GM18508 (cell line): ENCODE measurements around the gene B4GALT2.

Source experiments
- ATAC-seq: cut with Tn5 transposase; IDR thresholded peaks from one replicate; pipeline ENCODE4 v1.9.1; 2021; ENCODE audit warnings: moderate number of reproducible peaks; ENCODE audit not compliant: insufficient read depth, unreplicated experiment

B4GALT2 gene, protein sequence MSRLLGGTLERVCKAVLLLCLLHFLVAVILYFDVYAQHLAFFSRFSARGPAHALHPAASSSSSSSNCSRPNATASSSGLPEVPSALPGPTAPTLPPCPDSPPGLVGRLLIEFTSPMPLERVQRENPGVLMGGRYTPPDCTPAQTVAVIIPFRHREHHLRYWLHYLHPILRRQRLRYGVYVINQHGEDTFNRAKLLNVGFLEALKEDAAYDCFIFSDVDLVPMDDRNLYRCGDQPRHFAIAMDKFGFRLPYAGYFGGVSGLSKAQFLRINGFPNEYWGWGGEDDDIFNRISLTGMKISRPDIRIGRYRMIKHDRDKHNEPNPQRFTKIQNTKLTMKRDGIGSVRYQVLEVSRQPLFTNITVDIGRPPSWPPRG

DNA sequence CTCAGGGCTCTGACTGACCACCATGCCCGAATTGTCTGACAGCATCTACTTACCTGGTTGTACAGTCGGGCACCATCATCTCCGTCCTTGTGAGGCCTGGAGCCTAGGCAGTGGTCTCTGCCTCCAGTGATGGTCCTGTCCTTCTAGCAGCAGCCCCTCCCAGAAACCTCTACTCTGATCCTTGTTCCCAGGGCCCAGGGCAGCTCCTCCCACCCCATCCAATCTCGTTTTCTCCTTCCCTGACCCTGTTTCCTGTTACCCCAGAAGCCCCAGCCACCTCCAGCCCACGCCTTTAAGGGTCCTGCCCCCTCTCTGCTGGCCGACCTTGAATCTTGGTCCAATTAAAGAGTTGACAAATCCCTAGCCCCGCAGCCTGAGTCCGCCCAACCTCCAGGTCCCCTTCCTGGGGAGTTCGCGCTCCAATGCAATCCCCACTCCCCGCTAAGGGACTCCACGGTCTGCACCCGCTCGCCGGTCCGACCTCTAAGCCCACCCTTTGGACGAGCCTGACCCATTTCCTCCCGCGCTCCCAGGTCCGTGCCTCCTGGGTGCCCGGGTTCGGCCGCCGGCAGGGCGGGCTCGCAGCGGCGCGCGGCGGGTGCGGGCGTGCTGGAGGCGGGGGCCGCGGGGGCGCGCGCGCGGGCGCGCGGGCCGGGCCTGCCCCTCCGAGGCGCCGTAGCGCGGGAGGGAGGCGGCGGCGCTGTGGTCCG, at the start of gene B4GALT2:
Gene B4GALT2, plus strand, starts transcription at position 660 of the 710 bp plus-strand sequence. CDS start 1,951 bp downstream, outside the sequence.
- ATAC-seq, result no peak

- no peak for ATAC-seq
Observed at GRCh38 chr1:43930168-43930948, 48.7 kb upstream of the B4GALT2 start.

GRCh38 chr1:43930949-43931275, 48.1 kb upstream of the B4GALT2 start:
- no peak for ATAC-seq

- no peak for ATAC-seq
Observed at GRCh38 chr1:43931711-43932660, 47.0 kb upstream of the B4GALT2 start.

DNA sequence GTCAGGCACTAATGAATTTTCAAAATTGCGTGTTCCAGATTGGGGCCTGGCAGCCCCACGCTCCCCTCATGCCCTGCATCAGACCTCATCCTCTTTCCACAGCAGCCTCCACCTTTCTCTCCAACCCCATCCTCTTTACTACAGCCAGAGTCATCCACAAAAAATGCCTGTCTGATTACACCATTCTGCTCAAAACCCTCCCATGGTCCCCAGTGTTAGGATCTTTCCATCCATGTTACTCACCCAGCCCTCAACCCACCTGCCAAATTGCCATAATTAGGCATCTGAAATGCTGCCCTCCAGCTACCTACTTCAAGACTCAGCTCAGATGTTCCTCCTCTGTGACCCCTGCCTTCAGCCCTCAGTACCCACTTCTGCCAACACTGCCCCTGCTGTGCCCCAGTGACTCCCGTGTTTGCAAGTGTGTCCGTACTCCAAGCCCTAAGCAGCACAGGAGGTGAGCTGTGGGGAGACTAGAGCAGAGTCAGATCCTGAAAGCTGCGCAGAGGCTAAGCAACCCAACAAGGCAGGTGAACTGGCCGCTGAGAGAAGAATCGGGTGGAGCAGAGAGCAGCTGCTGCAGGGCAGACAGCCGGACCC, 46.1 kb upstream of the B4GALT2 start:
- no peak for ATAC-seq

- no peak for ATAC-seq
Observed at GRCh38 chr1:43933386-43934100, 45.5 kb upstream of the B4GALT2 start, which contains the start of gene ARTN. Gene ARTN, plus strand, starts transcription at chr1:43933801. Its CDS starts 1,856 bp downstream, at chr1:43935657.

GRCh38 chr1:43934101-43934985, 44.7 kb upstream of the B4GALT2 start:
- ATAC-seq, result no peak

- no peak for ATAC-seq
Observed at GRCh38 chr1:43934986-43935324, 44.1 kb upstream of the B4GALT2 start.

DNA sequence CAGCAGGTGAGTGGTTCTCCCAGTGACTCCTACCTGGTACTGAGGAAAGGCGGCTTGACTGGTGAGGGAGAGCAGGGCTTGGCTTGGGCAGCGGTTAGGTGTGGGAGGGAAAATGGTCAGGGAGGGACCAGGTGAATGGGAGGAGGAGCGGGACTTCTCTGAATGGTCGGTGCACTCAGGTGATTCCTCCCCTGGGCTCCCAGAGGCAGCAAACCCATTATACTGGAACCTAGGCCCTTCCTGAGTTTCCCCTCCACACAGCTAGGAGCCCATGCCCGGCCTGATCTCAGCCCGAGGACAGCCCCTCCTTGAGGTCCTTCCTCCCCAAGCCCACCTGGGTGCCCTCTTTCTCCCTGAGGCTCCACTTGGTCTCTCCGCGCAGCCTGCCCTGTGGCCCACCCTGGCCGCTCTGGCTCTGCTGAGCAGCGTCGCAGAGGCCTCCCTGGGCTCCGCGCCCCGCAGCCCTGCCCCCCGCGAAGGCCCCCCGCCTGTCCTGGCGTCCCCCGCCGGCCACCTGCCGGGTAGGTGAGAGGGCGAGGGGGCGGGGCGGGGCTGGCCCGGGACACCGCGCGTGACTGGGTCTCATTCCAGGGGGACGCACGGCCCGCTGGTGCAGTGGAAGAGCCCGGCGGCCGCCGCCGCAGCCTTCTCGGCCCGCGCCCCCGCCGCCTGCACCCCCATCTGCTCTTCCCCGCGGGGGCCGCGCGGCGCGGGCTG, 43.1 kb upstream of the B4GALT2 start:
- ATAC-seq, result no peak

DNA sequence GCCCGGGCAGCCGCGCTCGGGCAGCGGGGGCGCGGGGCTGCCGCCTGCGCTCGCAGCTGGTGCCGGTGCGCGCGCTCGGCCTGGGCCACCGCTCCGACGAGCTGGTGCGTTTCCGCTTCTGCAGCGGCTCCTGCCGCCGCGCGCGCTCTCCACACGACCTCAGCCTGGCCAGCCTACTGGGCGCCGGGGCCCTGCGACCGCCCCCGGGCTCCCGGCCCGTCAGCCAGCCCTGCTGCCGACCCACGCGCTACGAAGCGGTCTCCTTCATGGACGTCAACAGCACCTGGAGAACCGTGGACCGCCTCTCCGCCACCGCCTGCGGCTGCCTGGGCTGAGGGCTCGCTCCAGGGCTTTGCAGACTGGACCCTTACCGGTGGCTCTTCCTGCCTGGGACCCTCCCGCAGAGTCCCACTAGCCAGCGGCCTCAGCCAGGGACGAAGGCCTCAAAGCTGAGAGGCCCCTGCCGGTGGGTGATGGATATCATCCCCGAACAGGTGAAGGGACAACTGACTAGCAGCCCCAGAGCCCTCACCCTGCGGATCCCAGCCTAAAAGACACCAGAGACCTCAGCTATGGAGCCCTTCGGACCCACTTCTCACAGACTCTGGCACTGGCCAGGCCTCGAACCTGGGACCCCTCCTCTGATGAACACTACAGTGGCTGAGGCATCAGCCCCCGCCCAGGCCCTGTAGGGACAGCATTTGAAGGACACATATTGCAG, 42.4 kb upstream of the B4GALT2 start:
- ATAC-seq, result no peak

DNA sequence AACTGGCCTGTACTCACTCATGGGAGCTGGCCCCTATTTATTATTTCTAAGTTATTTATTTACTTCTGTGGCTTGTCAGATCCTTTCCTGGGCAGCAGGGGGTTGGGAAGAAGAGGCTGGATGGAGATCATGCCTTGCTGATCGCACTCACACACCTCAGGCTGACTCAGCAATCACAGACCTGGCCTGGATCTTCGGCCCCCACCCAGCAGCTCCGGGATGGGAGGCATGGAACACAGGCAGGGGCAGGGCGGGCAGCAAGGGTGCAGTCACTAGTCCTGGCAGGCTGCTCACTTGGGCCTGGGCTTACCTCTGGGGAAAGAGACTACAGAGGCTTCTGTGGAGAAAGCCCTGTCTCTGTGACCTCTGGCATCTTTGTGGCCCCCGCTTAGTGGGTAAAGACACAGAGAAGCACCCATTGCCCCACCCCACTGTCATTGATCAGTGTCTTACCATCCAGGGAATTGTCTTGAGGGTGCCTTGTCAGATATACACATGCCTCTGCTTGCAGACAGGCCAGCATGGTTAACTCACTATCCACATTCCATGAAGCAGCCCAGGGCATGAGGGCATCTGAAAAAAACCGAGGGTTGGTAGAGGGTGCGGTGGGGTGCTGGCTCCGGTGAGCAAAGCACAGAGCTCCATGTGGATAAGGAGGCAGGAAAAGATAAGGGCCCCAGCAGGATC, 41.7 kb upstream of the B4GALT2 start:
- ATAC-seq, result no peak

- no peak for ATAC-seq
Observed at GRCh38 chr1:43938383-43938782, 40.6 kb upstream of the B4GALT2 start.

GRCh38 chr1:43938892-43939587, 40.0 kb upstream of the B4GALT2 start:
- ATAC-seq, result no peak

DNA sequence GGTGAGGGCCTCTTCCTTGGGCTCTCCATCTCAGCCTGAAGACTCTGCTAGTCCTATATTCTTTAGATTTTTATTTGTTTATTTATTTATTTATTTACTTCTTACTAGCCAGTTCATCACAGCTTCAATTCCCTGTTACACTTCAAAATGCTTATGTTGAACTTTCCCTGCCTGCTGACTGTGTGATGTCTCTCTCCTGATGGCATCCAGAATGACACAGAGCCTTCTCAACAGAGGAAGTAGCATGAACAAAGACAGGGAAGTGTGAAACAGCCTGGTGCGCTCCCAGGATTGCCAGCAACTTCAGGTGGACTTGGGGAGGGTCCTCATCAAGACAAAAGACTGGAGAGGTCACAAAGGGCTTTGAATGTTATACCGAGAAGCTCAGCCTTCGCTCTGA, 36.6 kb upstream of the B4GALT2 start:
- ATAC-seq, result no peak

- no peak for ATAC-seq
Observed at GRCh38 chr1:43944860-43945259, 34.1 kb upstream of the B4GALT2 start.
